Inflammatory macrophage (primary cell): ENCODE results near the gene PTCHD4.
"Not testable (repeated sequence)": the region's sequence is repeated elsewhere in the genome, so short reads cannot be mapped to it uniquely, and the experiment has no call there.

Experiments
- DNase-seq, 2 donors: peaks; one replicate each; pipeline ENCODE4 v3.0.0-alpha.2; 2020 to 2022
- total RNA-seq, 18 experiments: gene quantifications; one replicate each; lab custom pipeline; 2026; ENCODE audit warnings: mixed read lengths in 6 of 18, inconsistent platforms in 2 of 18; lab: John Stamatoyannopoulos, UW

Gene PTCHD4
- 0 to 0.75 (median 0.09) reads per million in 18 experiments for total RNA-seq

DNA sequence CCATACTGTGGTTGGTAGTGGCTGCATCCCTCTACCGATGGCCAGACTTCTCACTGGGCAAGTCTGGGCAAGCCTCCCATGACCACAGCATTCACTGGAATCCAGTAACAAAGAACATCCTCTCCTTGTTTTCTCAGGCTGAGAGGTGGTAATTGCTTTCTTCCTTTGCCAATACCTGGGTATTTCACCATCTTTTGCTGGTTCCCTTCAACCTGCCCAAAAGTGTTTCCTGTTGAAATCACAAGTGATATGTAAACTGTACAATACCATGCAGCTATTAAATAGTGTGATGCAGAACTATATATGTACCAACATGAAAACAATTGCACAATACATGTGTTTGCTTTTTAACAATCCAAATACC, at the start of gene PTCHD4:
Gene PTCHD4, minus strand, starts transcription at position 55 of the 364 bp plus-strand sequence. CDS start 42,240 bp downstream, outside the sequence.
- DNase-seq = no peak

GRCh38 chr6:48151142-48151541, 40.1 kb upstream of the PTCHD4 start:
- no peak for DNase-seq

GRCh38 chr6:48150701-48151100, 39.7 kb upstream of the PTCHD4 start:
- no peak for DNase-seq

GRCh38 chr6:48147051-48147450, 36.1 kb upstream of the PTCHD4 start:
- DNase-seq = no peak

GRCh38 chr6:48144021-48144420, 33.0 kb upstream of the PTCHD4 start:
- DNase-seq = no peak

GRCh38 chr6:48141975-48142374, 31.0 kb upstream of the PTCHD4 start:
- no peak for DNase-seq

DNA sequence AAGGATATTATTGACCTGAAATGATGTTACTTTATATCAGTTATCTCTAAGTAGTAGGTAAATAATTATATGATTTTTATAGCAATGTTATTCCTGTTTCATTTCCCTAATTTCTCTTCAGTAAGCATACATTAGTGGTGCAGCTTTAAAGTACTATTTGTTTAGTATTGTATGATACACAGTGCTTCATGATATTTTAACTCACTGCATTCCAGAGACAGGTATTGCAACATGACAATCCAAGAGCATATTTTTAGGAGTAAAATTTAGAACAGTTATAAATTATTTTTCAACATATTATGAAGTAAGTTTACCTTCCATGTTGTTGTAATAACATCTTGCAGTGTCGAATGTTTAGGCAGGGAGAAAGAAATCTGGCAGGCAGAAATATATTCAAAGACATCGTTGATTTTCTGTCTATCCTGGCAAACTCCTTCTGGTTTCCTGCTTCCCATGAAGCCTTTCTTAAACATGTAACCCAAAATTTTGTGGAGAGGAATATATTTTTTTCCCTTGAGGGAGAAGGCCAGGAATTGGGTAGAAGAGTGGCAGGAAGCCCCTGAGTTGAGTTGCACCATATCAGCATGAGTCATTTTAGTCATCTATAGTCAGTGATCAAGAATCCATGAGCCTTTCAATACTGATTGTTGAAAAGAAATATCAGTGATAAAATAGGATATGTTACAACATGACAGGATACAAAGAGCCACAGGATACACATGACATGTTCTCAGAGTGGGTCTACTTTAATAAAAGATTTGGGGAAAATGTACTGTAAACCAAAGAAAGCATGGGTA, 29.0 kb upstream of the PTCHD4 start:
- DNase-seq = no peak

GRCh38 chr6:48136856-48137255, 25.9 kb upstream of the PTCHD4 start:
- DNase-seq = no peak

DNA sequence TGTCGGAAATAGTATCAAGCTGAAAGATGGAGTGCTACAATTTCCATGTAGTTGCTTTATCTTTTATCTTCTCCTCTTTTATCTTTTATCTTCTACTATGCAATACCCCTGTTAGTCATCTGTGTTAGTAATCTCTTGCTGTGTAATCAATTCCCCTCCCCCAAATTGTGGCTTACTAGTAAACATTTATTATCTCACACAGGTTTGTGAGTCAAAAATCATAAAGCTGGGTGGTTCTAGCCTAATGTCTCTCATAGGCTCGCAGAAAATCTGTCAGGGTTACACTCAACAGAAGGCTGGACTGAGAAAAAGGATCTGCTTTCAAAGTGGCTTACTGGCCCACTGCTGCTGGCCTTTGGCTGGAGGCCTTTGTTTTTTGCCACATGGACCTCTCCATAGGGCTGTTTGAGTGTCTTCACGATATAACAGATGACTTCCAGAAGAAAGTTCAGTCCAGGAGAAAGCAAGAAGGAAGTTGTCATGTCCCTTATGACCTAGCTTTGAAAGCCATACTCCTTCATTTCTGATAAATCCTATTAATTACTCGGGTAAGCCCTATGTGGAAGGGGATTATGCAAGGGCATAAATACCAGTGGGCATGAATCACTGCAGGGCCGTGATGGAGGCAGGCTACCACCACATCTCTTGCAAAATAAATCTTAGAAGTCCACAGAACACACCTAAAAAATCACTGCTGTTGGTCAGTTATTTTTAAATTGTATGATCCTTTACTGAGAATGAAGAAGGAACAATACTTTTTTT, 24.5 kb upstream of the PTCHD4 start:
- DNase-seq = no peak

GRCh38 chr6:48134246-48134645, 23.2 kb upstream of the PTCHD4 start:
- no peak for DNase-seq

GRCh38 chr6:48123601-48124000, 12.6 kb upstream of the PTCHD4 start:
- DNase-seq = no peak

DNA sequence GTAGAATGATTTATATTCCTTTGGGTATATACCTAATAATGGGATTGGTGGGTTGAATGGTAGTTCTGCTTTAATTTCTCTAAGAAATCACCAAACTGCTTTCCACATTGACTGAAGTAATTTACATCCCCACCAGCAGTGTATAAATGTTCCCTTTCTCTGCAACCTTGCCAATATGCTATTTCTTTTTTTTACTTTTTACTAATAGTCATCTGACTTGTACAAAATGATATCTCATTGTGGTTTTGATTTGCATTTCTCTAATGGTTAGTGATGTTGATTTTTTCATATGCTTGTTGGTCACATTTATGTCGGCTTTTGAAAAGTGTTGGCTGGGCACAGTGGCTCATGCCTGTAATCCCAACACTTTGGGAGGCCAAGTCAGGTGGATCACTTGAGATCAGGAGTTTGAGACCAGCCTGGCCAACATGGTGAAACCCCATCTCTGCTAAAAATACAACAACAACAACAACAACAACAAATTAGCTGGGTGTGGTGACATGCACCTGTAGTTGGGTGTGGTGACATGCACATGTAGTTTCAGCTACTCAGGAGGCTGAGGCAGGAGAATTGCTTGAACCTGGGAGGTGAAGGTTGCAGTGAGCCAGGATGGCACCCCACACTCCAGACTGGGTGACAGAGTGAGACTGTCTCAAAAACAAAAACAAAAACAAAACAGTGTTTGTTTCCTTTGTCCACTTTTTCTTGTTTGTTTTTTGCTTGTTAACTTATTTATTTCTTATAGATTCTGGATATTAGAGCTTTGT, 11.2 kb upstream of the PTCHD4 start:
- not testable (repeated sequence) for DNase-seq

- DNase-seq = no peak
Measured at GRCh38 chr6:48116699-48117645, 6.0 kb upstream of the PTCHD4 start.

- DNase-seq = no peak
Measured at GRCh38 chr6:48113130-48113529, 2.1 kb upstream of the PTCHD4 start.

DNA sequence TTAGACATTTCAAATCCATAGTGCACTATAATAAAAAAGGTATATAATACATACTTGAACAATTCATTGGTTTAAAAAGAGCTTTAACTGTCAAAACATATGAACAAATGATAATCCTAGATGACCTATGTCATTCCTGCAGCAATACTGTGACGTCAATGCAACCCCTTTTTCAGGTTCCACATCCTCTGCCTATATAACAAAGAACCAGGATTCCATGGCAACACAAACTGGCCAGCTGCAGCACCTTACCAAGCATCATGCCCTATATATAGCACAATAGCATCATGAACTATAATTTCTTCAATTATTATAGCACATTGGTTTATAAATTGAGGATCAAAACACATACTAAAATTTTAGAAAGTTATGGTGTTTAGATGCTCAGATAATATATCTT, 578 bp upstream of the PTCHD4 start:
- no peak for DNase-seq

GRCh38 chr6:48110436-48111142, 408 bp downstream of the PTCHD4 start:
- no peak for DNase-seq

- DNase-seq = no peak
Measured at GRCh38 chr6:48109944-48110343, 1.1 kb downstream of the PTCHD4 start.

GRCh38 chr6:48102476-48103195, 8.4 kb downstream of the PTCHD4 start:
- DNase-seq = not testable (repeated sequence)

- peak in 1 of 2 donors; percentile 4 for DNase-seq
Measured at GRCh38 chr6:48101290-48101689, 9.7 kb downstream of the PTCHD4 start.

GRCh38 chr6:48100588-48100895, 10.5 kb downstream of the PTCHD4 start:
- DNase-seq = no peak
